ENCODE data around the gene HSD17B3.

GRCh38 chr9:96243778-96244177 lies 58.2 kb downstream of the HSD17B3 start:
- no peak for TF ChIP-seq SUZ12 (IDR thresholded peaks at IDR 0.05)
- TF ChIP-seq ZNF384 (IDR thresholded peaks at IDR 0.05), result no peak
- no peak for TF ChIP-seq ARNT (IDR thresholded peaks at IDR 0.05)
- no peak for TF ChIP-seq NFRKB (IDR thresholded peaks at IDR 0.05)
- TF ChIP-seq TARDBP (IDR thresholded peaks at IDR 0.05), result no peak
- TF ChIP-seq ELF4 (IDR thresholded peaks at IDR 0.05), result no peak
- no peak for TF ChIP-seq FOXK2 (IDR thresholded peaks at IDR 0.05)
- no peak for TF ChIP-seq SP1 (IDR thresholded peaks at IDR 0.05)
- no peak for TF ChIP-seq BHLHE40 (IDR thresholded peaks at IDR 0.05; ENCODE audit: borderline replicate concordance)
- no peak for TF ChIP-seq HDGF (IDR thresholded peaks at IDR 0.05; ENCODE audit: borderline replicate concordance)
- TF ChIP-seq FOXA1 (IDR thresholded peaks at IDR 0.05), result no peak
- no peak for TF ChIP-seq PKNOX1 (IDR thresholded peaks at IDR 0.05)
